ENCODE measurements around the gene ITGB3.

The ITGB3 gene

DNA sequence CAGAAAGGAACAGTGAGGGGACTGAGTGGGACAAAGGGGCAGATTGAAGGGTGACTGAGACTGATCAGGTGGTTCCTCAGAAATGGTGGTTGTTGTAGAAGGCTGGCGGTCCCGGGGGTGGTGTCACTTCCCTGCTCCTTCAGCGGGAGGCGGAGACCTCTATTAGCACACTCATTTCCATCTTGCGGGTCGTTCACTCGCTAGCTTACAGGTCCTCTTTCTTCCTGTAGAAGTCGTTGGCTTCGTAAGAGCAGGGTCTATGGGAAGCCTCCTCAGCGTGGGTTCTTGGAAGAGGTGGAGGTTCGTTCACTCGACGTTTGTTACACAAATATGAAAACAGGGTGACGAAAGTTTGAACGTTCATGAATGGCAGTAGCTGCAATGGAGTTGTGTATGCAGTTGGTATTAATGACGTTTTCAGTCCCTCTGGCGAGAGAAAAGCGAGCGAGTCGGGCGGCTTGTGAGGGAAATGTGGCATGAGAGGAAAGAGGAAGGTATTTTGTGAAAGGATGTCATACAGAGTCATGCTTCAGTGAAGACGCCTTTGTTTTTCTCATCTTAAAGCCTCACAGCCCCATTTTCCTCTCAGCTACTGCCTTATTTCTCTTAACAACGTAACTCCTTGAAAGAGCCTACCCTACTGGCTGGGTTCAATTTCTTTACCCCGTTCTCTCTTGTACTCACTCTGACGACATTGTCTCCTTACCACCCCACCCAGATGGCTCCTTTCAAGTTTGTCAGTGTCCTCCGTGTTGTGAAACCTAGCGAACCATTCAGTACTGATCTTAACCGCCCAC, 70.8 kb downstream of the ITGB3 start:
- FAIRE-seq = no peak

DNA sequence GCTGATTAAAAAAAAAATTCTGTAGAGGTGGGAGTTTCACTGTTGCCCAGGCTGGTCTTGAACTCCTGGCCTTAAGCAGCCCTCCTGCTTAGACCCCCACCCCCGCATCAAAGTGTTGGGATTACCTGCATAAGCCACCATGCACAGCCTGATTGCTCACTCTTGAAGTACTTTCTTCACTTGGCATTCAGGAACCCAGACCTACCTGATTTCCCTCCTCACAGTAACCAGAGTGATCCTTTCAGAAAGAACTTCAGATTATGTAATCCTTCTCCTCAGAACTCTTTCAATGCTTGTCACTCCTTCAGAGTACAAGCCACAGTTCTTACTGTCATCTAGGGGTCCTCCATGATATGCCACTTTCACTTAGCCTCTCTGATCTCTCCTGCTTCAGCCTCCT, 71.5 kb downstream of the ITGB3 start:
- FAIRE-seq = no peak
- TF ChIP-seq, protein P1, sequence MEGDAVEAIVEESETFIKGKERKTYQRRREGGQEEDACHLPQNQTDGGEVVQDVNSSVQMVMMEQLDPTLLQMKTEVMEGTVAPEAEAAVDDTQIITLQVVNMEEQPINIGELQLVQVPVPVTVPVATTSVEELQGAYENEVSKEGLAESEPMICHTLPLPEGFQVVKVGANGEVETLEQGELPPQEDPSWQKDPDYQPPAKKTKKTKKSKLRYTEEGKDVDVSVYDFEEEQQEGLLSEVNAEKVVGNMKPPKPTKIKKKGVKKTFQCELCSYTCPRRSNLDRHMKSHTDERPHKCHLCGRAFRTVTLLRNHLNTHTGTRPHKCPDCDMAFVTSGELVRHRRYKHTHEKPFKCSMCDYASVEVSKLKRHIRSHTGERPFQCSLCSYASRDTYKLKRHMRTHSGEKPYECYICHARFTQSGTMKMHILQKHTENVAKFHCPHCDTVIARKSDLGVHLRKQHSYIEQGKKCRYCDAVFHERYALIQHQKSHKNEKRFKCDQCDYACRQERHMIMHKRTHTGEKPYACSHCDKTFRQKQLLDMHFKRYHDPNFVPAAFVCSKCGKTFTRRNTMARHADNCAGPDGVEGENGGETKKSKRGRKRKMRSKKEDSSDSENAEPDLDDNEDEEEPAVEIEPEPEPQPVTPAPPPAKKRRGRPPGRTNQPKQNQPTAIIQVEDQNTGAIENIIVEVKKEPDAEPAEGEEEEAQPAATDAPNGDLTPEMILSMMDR (IDR thresholded peaks at IDR 0.05; ENCODE audit: insufficient read depth, missing control alignments) = no peak
- DNase-seq (ENCODE audit: insufficient read length, low spot score) = no peak

More for the DNA sequence above, 70.8 kb downstream of the ITGB3 start:
- DNase-seq (ENCODE audit: insufficient read length, low spot score) = no peak
- TF ChIP-seq, protein P1 (IDR thresholded peaks at IDR 0.05; ENCODE audit: insufficient read depth, missing control alignments) = no peak

- FAIRE-seq (no peak), DNase-seq (ENCODE audit: insufficient read length, low spot score) (no peak)
- TF ChIP-seq, protein P1 (IDR thresholded peaks at IDR 0.05; ENCODE audit: insufficient read depth, missing control alignments) = no peak
These were observed 76.9 kb downstream of the ITGB3 start for GRCh38 chr17:47330548-47330947.

DNA sequence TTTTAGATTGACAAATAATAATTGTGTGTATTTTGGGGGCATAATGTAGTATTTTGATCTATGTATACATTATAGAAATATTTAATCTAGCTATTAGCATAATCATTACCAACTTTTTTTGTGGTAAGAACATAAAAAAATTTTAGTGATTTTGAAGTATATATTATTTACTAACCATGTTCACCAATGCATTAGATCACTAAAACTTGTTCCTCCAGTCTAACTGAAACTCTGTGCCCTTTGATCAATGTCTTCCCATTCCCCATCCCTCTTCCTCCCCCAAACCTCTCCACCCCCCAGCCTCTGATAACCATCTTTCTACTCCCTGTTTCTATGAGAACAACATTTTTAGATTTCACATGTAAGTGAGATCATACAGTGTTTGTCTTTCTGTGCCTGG, 78.7 kb downstream of the ITGB3 start:
- FAIRE-seq = no peak
- no peak for DNase-seq (ENCODE audit: insufficient read length, low spot score)
- TF ChIP-seq, protein P1 (IDR thresholded peaks at IDR 0.05; ENCODE audit: insufficient read depth, missing control alignments) = no peak

DNA sequence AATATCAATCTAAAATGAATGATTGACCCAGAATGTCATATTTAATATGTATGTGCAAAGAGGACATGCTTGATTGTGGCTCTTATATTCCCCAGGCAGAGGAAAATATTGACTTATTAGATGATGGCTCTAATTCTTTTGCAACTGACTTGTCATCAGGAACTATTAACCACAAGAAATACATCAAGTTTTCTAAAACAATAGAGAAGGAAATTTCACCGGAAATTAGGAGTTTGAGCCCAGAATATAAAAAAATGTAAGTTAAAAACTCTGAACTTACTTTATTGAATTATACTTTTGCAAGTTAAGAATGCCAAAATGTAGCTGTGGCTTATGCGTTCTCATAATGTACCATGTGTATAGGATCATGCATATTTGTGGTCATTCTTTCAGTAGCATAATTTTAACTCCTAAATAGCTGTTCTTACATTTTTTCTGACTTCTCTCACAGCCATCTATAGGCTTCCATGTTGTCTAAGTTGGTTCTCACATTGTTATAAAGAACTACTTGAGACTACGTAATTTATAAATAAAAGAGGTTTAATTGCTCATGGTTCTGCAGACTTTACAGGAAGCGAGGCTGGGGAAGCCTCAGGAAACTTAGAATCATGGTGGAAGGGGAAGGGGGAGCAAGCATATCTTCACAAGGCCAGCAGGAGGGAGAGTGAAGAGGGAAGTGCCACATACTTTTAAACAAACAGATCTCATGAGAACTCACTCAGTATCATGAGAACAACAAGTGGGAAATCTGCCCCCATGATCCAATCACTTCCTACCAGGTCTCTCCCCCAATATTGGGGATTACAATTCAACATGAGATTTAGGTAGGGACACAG, 81.7 kb downstream of the ITGB3 start:
- TF ChIP-seq, protein P1 (IDR thresholded peaks at IDR 0.05; ENCODE audit: insufficient read depth, missing control alignments) = no peak
- DNase-seq (ENCODE audit: insufficient read length, low spot score) (no peak), FAIRE-seq (no peak)

- no peak for DNase-seq (ENCODE audit: insufficient read length, low spot score)
- TF ChIP-seq, protein P1 (IDR thresholded peaks at IDR 0.05; ENCODE audit: insufficient read depth, missing control alignments) = no peak
- FAIRE-seq = no peak
These were observed 84.4 kb downstream of the ITGB3 start for GRCh38 chr17:47338026-47338425.

Measured in D721Med (cell line).